Measurements from ENCODE around the gene SLC25A29.

- TF ChIP-seq YY1 (IDR thresholded peaks at IDR 0.05; ENCODE audit: low read depth) (no peak), USF1 (IDR thresholded peaks at IDR 0.05) (no peak), MAX (IDR thresholded peaks at IDR 0.05) (no peak), TEAD4 (IDR thresholded peaks at IDR 0.05) (no peak), REST (IDR thresholded peaks at IDR 0.05; ENCODE audit: low read depth) (no peak), EP300 (IDR thresholded peaks at IDR 0.05; ENCODE audit: borderline replicate concordance) (no peak), TAF1 (IDR thresholded peaks at IDR 0.05; ENCODE audit: low read depth) (no peak), NFIC (IDR thresholded peaks at IDR 0.05) (no peak), RAD21 (IDR thresholded peaks at IDR 0.05; ENCODE audit: low read depth) (no peak), CREB1 (IDR thresholded peaks at IDR 0.05; ENCODE audit: low read depth) (no peak), FOXM1 (IDR thresholded peaks at IDR 0.05; ENCODE audit: borderline replicate concordance, low read depth) (no peak), EGR1 (IDR thresholded peaks at IDR 0.05) (no peak), ZBTB7A (IDR thresholded peaks at IDR 0.05; ENCODE audit: low read depth) (no peak)
These were observed 16.2 kb downstream of the SLC25A29 start for GRCh38 chr14:100289916-100290606.

All from Ishikawa (cell line).